ENCODE data around the gene TNNT2.

DNA sequence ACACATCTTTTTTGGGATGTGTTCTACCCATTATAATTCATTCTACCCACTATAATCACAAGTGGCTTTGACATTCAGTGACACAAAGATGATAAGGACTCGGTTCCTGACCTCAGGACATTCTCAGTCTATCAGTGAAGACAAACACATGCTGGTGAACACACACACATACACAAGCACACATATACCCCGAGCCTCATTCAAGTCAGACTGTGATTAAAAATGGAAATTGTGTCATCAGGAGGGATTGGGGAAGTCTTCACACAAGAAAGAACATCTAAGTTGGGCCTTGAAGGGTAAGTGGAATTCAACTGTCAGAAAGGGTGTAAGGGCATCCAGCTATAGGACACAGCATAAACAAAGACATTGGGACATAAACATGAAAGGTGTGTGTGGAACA lies 24.2 kb upstream of the TNNT2 start:
- TF ChIP-seq EZH2 (IDR thresholded peaks at IDR 0.05; ENCODE audit: low read depth, low read length, severe bottlenecking) (no peak), POLR2AphosphoS5 (IDR thresholded peaks at IDR 0.05; ENCODE audit: low read depth, low read length) (no peak), CTCF (IDR thresholded peaks at IDR 0.05; ENCODE audit: control extremely low read depth in 1 of 3, insufficient read depth in 1 of 3, low read depth in 1 of 3, low read length in 3 of 3) (no peak), POLR2A (IDR thresholded peaks at IDR 0.05; ENCODE audit: control extremely low read depth in 1 of 2, low read depth in 2 of 2, low read length in 2 of 2) (no peak), ZNF274 (IDR thresholded peaks at IDR 0.05; ENCODE audit: borderline replicate concordance, extremely low read depth, low read length) (no peak), JUND (IDR thresholded peaks at IDR 0.05; ENCODE audit: low read length) (no peak), E2F6 (IDR thresholded peaks at IDR 0.05) (no peak), CREB1 (IDR thresholded peaks at IDR 0.05) (no peak)
- TF ChIP-seq, protein P1, sequence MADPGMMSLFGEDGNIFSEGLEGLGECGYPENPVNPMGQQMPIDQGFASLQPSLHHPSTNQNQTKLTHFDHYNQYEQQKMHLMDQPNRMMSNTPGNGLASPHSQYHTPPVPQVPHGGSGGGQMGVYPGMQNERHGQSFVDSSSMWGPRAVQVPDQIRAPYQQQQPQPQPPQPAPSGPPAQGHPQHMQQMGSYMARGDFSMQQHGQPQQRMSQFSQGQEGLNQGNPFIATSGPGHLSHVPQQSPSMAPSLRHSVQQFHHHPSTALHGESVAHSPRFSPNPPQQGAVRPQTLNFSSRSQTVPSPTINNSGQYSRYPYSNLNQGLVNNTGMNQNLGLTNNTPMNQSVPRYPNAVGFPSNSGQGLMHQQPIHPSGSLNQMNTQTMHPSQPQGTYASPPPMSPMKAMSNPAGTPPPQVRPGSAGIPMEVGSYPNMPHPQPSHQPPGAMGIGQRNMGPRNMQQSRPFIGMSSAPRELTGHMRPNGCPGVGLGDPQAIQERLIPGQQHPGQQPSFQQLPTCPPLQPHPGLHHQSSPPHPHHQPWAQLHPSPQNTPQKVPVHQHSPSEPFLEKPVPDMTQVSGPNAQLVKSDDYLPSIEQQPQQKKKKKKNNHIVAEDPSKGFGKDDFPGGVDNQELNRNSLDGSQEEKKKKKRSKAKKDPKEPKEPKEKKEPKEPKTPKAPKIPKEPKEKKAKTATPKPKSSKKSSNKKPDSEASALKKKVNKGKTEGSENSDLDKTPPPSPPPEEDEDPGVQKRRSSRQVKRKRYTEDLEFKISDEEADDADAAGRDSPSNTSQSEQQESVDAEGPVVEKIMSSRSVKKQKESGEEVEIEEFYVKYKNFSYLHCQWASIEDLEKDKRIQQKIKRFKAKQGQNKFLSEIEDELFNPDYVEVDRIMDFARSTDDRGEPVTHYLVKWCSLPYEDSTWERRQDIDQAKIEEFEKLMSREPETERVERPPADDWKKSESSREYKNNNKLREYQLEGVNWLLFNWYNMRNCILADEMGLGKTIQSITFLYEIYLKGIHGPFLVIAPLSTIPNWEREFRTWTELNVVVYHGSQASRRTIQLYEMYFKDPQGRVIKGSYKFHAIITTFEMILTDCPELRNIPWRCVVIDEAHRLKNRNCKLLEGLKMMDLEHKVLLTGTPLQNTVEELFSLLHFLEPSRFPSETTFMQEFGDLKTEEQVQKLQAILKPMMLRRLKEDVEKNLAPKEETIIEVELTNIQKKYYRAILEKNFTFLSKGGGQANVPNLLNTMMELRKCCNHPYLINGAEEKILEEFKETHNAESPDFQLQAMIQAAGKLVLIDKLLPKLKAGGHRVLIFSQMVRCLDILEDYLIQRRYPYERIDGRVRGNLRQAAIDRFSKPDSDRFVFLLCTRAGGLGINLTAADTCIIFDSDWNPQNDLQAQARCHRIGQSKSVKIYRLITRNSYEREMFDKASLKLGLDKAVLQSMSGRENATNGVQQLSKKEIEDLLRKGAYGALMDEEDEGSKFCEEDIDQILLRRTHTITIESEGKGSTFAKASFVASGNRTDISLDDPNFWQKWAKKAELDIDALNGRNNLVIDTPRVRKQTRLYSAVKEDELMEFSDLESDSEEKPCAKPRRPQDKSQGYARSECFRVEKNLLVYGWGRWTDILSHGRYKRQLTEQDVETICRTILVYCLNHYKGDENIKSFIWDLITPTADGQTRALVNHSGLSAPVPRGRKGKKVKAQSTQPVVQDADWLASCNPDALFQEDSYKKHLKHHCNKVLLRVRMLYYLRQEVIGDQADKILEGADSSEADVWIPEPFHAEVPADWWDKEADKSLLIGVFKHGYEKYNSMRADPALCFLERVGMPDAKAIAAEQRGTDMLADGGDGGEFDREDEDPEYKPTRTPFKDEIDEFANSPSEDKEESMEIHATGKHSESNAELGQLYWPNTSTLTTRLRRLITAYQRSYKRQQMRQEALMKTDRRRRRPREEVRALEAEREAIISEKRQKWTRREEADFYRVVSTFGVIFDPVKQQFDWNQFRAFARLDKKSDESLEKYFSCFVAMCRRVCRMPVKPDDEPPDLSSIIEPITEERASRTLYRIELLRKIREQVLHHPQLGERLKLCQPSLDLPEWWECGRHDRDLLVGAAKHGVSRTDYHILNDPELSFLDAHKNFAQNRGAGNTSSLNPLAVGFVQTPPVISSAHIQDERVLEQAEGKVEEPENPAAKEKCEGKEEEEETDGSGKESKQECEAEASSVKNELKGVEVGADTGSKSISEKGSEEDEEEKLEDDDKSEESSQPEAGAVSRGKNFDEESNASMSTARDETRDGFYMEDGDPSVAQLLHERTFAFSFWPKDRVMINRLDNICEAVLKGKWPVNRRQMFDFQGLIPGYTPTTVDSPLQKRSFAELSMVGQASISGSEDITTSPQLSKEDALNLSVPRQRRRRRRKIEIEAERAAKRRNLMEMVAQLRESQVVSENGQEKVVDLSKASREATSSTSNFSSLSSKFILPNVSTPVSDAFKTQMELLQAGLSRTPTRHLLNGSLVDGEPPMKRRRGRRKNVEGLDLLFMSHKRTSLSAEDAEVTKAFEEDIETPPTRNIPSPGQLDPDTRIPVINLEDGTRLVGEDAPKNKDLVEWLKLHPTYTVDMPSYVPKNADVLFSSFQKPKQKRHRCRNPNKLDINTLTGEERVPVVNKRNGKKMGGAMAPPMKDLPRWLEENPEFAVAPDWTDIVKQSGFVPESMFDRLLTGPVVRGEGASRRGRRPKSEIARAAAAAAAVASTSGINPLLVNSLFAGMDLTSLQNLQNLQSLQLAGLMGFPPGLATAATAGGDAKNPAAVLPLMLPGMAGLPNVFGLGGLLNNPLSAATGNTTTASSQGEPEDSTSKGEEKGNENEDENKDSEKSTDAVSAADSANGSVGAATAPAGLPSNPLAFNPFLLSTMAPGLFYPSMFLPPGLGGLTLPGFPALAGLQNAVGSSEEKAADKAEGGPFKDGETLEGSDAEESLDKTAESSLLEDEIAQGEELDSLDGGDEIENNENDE (IDR thresholded peaks at IDR 0.05; ENCODE audit: insufficient replicate concordance, low read length) = no peak

Data from H1 (cell line).